Lower lobe of right lung (tissue), 2 donors: ENCODE results near the gene REST. TPM values are rescaled to one million over a fixed set of nuclear protein-coding genes. Genes with fewer than 3 reads are reported as not detected.

ENCODE experiments used
- ATAC-seq, 2 donors: fragments of 200-7000 bp; cut with Tn5 transposase; one replicate each; pipeline ENCODE4 v1.9.1; 2020 to 2022; ENCODE audit warnings: mild to moderate bottlenecking in 2 of 2, moderate library complexity in 2 of 2
- DNase-seq: peaks from one replicate; pipeline ENCODE4 v3.0.0-alpha.2; 2020
- H3K27ac ChIP-seq: fragments of 200-600 bp; one replicate; pipeline ENCODE4 v1.8.0; 2022
- H3K27me3 ChIP-seq: fragments of 200-600 bp; one replicate; pipeline ENCODE4 v1.8.0; 2022; ENCODE audit warnings: low read depth
- H3K36me3 ChIP-seq: fragments of 200-600 bp; one replicate; pipeline ENCODE4 v1.8.0; 2022; ENCODE audit warnings: mild to moderate bottlenecking
- H3K4me1 ChIP-seq: fragments of 200-600 bp; one replicate; pipeline ENCODE4 v1.8.0; 2022
- H3K4me3 ChIP-seq: fragments of 200-600 bp; one replicate; pipeline ENCODE4 v1.8.0; 2022; ENCODE audit warnings: mild to moderate bottlenecking
- H3K9me3 ChIP-seq: fragments of 200-600 bp; one replicate; pipeline ENCODE4 v1.8.0; 2022
- intact Hi-C: fragments of 100-400 bp; cut with DNase I; formaldehyde crosslinking; loops from one replicate; pipeline ENCODE4 v1.11.0; 2022
- total RNA-seq: library from RNA; stranded (reverse); fragmentation: NEBNext Ultra II Directional; extraction: Animal tissue kit (Norgen Biotek cat#: 25700); gene quantifications from one replicate; pipeline ENCODE4 v1.2.1, GENCODE V29; 2021
- TF ChIP-seq, protein P1 (sequence below): fragments of 200-600 bp; IDR thresholded peaks from one replicate; pipeline ENCODE4 v1.8.0; 2022; ENCODE audit warnings: antibody characterized with exemption, mild to moderate bottlenecking
- donor health status: DM: no; HTN: yes; CAD: no; lungs with severe emphysema.

The REST gene
- total RNA-seq, 1 donor from 2014 or later = 39.5 TPM

DNA sequence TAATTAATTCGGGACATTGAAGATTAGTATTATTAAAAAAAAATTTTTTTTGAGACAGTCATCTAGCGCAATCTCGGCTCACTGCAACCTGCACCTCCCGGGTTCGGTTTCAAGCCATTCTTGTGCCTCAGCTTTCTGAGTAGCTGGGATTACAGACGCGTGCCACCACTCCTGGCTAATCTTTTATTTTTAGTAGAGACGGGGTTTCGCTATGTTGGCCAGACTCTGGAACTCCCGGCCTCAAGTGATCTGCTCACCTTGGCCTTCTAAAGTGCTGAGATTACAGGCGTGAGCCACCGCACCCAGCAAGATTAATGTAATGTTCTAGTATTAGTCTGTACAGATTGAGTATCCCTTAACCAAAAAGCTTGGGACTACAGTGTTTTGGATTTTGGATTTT lies 32.7 kb downstream of the REST start:
- TF ChIP-seq, protein P1, sequence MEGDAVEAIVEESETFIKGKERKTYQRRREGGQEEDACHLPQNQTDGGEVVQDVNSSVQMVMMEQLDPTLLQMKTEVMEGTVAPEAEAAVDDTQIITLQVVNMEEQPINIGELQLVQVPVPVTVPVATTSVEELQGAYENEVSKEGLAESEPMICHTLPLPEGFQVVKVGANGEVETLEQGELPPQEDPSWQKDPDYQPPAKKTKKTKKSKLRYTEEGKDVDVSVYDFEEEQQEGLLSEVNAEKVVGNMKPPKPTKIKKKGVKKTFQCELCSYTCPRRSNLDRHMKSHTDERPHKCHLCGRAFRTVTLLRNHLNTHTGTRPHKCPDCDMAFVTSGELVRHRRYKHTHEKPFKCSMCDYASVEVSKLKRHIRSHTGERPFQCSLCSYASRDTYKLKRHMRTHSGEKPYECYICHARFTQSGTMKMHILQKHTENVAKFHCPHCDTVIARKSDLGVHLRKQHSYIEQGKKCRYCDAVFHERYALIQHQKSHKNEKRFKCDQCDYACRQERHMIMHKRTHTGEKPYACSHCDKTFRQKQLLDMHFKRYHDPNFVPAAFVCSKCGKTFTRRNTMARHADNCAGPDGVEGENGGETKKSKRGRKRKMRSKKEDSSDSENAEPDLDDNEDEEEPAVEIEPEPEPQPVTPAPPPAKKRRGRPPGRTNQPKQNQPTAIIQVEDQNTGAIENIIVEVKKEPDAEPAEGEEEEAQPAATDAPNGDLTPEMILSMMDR = no peak
- H3K36me3 ChIP-seq = peaks cover 21% of the 10 kb centered on the region
- no peak overlapping the region for H3K27ac ChIP-seq
- no peaks in the 10 kb centered on the region for H3K4me1 ChIP-seq
- intact Hi-C loops = no loop called here
- H3K4me3 ChIP-seq = no peak overlapping the region
- H3K9me3 ChIP-seq = no peaks in the 10 kb centered on the region
- no peaks in the 10 kb centered on the region for H3K27me3 ChIP-seq
- DNase-seq (no peak), ATAC-seq (no peak)

DNA sequence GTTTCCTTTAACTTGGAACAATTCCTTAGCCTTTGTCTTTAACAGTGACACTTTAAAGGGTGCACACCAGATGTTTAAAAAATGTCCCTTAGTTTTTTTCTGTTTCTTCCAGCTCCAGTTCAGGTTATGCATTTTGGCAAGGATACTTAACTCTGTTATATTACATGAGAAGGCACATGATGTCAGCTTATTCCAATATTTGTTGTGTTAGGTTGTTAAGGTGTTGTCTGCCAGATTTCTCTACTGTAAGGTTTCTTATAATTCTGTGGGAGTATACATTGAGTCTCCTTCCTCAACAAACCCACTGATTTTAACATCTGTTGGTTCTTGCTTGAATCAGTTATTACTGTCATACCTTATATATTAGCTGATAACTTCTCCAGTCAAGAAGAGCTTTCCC lies 33.3 kb downstream of the REST start:
- intact Hi-C loops = no loop called here
- TF ChIP-seq, protein P1 = no peak
- DNase-seq (no peak), ATAC-seq (no peak)
- H3K9me3 ChIP-seq = no peaks in the 10 kb centered on the region
- no peak overlapping the region for H3K27ac ChIP-seq
- H3K27me3 ChIP-seq = no peaks in the 10 kb centered on the region
- H3K4me1 ChIP-seq = no peaks in the 10 kb centered on the region
- H3K36me3 ChIP-seq = peaks cover 21% of the 10 kb centered on the region
- H3K4me3 ChIP-seq = no peak overlapping the region

DNA sequence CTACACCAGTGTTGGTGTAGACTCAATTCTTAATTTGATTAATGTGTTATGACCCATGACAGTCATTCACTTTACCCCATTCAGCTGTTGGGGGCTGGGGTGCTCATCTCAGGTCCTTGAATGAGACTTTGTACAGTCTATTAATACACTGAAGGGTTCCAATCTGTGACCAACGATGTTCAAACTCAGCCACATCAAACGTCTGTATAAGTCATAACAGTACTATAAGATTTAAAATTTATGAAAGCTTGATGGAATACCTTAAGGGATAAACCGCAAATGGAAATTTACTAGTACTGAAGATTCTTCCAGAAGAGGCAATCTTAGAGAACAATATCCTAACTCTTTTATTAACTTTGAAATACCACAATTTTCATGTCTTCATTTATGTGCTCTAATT lies 33.7 kb downstream of the REST start:
- H3K4me1 ChIP-seq = no peaks in the 10 kb centered on the region
- ATAC-seq = no peak
- H3K4me3 ChIP-seq = no peak overlapping the region
- TF ChIP-seq, protein P1 = no peak
- H3K27ac ChIP-seq = no peak overlapping the region
- peaks cover 20% of the 10 kb centered on the region for H3K36me3 ChIP-seq
- intact Hi-C loops = no loop called here
- no peak for DNase-seq
- H3K9me3 ChIP-seq = no peaks in the 10 kb centered on the region
- H3K27me3 ChIP-seq = no peaks in the 10 kb centered on the region

DNA sequence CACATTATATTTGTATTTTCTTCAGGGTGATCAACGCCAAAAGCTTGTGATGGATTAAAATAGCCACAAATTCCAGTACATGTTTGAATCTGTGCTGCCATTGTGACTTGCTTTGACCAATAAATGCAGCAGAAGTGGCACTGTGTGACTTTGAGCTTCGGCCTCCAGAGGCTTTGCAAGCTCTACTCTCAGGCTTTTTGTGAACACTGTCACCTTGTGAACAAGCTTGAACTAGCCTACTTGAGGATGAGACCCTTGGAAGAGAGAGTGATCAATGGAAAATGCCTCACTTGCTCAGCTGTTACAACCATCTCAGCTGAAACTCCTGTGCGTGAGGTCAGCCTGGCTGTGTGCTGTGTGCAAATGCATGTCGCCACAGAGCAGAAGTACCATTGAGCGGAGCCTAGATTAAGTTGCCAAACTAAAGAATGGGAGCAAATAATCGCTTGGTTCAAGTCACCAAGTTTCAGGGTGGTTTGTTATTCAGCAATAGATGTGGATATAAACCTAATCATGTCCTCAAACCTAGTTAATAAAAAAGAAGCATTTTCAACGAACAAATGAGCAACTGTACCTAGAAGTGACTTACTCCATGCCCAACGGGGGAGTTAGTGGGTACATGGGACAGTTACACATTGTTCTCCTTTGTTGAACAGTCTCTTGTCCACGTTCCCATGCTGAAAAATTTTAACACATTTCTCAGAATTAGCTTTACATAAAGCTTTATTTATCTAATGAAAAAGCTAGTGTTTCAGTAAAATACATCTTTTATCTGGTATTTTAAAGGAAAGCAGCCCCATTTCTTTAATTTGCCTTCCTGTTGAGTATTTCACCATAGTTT lies 46.2 kb downstream of the REST start:
- ATAC-seq (no peak), DNase-seq (no peak)
- Histone ChIP-seq H3K27ac (no peak overlapping the region), H3K27me3 (no peaks in the 10 kb centered on the region), H3K36me3 (no peaks in the 10 kb centered on the region), H3K4me3 (no peak overlapping the region), H3K4me1 (peaks cover 6% of the 10 kb centered on the region), H3K9me3 (no peaks in the 10 kb centered on the region)
- TF ChIP-seq, protein P1 = no peak
- intact Hi-C loops = no loop called here

DNA sequence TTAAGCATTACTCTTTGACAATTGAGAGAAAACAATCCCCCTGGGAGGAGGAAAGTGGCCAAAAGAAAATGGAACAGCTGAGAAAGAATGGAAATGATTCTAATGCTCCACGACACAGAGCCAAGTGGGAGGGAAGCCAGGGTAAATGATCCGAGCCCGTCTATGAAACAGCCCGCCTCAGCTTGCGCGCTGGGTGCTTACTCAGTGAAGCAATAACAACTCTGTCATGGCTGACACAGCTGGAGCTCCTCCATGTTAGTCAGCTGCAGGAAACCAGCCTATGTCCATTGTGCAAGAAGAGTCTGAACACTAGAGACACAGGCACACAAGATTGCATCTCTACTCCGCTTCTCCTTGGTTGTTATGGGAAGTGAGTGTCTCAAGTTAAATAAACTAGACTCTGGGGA lies 50.4 kb downstream of the REST start:
- no peaks in the 10 kb centered on the region for H3K27me3 ChIP-seq
- peak; percentile 69 for DNase-seq
- peaks cover 19% of the 10 kb centered on the region for H3K36me3 ChIP-seq
- H3K4me1 ChIP-seq = peaks cover 6% of the 10 kb centered on the region
- H3K4me3 ChIP-seq = no peak overlapping the region
- H3K27ac ChIP-seq = no peak overlapping the region
- intact Hi-C loops = no loop called here
- no peaks in the 10 kb centered on the region for H3K9me3 ChIP-seq
- ATAC-seq = peak; percentile 88 to 93
- TF ChIP-seq, protein P1 = no peak
